ENCODE measurements around the gene NCAPG2. TPM values are rescaled to one million over a fixed set of nuclear protein-coding genes. Genes with fewer than 3 reads are reported as not detected.
A peak's percentile ranks its signal among the peaks of the same experiment; 100 is the strongest.

The NCAPG2 gene
- total RNA-seq, 1 donor, result 35.0 TPM

DNA sequence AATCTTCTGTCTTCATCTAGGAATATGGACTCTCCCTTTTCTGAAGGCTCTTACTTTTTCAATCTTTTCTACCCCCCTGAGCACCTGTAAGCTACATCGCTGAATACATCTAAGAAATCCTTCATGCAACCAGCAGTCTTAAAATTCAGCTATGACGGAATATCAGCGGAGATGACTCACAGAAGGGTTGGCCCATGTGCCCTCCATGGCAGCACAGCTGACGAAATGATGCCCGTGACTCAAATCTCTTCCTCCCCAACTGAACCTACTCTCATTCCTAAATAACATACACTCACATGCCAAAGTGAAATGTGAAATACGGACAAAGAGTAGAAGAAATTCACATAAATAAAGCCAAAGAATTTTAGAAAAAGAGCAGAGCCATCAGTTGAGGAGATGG is 30.3 kb upstream of the NCAPG2 start:
- peak; percentile 8 for DNase-seq (ENCODE audit: low read depth)
- H3K4me3 ChIP-seq (ENCODE audit: low read depth, low read length), result no peak overlapping the region

DNA sequence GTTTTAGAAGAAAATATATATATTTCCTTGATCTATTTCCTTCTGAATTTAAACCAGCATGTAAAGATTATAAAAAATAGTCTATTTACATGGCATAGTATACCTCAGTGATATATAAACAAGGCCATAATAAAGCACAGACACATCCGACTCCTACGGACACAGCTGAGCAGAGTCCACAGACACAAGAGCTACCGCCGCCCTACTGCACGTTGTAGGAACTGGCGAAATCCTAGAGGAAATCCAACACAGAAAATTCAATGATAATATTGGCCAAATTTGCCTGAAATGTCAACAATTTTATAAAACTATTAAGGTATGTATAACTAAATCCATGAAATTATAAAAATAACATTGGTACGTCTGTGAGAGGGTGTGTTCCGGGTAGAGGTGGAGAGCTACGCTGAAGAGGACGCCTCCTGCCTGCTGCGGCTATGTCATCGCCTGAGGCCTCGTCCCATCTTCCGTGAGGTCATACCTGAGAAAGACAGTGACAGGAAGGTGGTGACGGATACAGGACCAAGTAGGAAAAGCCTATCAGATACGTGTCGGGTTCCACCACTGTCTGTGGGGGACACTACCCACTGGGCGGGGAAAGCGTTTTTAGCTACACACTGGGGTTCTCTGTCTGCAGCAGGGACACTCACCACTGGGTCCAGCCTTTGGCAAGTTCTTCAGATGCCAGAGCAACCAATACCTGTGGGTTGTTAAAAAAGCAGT is 29.3 kb upstream of the NCAPG2 start:
- DNase-seq (ENCODE audit: low read depth), result no peak
- TF ChIP-seq, protein P1, sequence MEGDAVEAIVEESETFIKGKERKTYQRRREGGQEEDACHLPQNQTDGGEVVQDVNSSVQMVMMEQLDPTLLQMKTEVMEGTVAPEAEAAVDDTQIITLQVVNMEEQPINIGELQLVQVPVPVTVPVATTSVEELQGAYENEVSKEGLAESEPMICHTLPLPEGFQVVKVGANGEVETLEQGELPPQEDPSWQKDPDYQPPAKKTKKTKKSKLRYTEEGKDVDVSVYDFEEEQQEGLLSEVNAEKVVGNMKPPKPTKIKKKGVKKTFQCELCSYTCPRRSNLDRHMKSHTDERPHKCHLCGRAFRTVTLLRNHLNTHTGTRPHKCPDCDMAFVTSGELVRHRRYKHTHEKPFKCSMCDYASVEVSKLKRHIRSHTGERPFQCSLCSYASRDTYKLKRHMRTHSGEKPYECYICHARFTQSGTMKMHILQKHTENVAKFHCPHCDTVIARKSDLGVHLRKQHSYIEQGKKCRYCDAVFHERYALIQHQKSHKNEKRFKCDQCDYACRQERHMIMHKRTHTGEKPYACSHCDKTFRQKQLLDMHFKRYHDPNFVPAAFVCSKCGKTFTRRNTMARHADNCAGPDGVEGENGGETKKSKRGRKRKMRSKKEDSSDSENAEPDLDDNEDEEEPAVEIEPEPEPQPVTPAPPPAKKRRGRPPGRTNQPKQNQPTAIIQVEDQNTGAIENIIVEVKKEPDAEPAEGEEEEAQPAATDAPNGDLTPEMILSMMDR (IDR thresholded peaks at IDR 0.05; ENCODE audit: insufficient read depth, low read length), result no peak
- H3K4me3 ChIP-seq (ENCODE audit: low read depth, low read length), result no peak overlapping the region

More for the DNA sequence above, 30.3 kb upstream of the NCAPG2 start:
- TF ChIP-seq, protein P1 (IDR thresholded peaks at IDR 0.05; ENCODE audit: insufficient read depth, low read length), result no peak

DNA sequence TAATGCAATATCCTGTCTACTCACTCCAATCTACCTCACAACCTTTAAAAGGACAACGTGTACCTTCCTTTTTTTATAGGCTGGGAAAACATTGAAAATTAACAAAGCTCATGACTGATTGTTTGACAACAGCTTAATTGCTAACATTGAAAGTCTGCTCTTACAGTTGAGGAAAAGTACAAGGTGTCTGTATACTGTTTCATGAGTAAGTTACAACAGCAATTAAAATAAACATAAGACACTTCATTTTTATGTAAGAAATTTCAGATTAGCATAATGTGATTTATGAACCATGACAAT is 28.6 kb upstream of the NCAPG2 start:
- TF ChIP-seq, protein P1 (IDR thresholded peaks at IDR 0.05; ENCODE audit: insufficient read depth, low read length), result no peak
- no peak overlapping the region for H3K4me3 ChIP-seq (ENCODE audit: low read depth, low read length)
- DNase-seq (ENCODE audit: low read depth), result no peak

DNA sequence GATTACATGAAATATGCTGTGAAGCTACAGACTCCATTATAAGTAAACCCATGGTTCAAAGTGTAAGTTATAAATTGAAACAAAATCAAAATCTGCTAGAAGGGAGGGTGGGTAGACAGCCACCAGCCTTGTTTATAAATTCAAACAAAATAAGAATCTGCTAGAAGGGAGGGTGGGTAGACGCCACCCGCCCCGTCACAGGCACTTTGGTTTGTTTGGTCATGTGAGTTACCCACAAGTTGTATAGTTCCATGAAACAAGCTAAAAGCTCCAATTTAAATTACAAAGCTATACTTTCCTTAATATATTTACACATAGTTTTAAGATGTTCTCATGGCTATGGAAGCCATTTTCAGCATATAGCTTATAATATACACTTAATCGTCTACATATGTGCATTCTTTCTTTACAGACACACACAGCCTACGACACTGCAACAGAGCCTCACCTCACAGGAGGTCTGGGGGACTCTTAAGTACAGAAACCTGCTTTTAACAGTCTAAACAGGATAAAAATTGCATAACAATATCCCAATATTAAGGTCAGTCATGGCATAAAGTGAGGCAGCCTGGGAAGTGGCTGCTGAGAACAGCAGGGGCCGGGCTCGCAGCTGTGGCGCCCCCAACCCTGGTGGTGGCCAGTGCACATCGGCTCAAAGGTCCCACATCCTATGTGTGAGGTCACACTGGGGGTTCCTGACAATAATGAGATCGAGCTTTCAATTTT is 28.1 kb upstream of the NCAPG2 start:
- TF ChIP-seq, protein P1 (IDR thresholded peaks at IDR 0.05; ENCODE audit: insufficient read depth, low read length), result no peak
- no peak for DNase-seq (ENCODE audit: low read depth)
- H3K4me3 ChIP-seq (ENCODE audit: low read depth, low read length), result no peak overlapping the region

DNA sequence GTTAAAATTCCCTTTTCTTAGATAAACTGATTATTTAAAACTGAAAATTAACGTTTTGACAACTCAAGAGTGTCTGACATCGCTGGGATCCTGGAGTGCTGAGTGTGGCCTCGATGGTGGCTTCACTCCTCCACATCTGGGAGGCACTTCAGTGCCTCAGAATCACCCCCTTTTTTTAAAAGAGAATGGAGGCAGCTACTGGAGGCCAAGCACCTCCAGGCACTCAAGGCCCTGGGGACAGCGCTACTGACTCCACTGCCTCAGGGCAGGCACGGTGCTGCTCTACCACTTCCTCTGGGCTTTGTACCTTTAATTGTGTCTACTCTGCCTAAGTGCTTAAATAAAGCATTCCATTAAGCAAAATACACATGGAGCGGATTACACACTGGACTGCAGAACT is 27.2 kb upstream of the NCAPG2 start:
- TF ChIP-seq, protein P1 (IDR thresholded peaks at IDR 0.05; ENCODE audit: insufficient read depth, low read length), result no peak
- no peak for DNase-seq (ENCODE audit: low read depth)
- H3K4me3 ChIP-seq (ENCODE audit: low read depth, low read length), result no peak overlapping the region

DNA sequence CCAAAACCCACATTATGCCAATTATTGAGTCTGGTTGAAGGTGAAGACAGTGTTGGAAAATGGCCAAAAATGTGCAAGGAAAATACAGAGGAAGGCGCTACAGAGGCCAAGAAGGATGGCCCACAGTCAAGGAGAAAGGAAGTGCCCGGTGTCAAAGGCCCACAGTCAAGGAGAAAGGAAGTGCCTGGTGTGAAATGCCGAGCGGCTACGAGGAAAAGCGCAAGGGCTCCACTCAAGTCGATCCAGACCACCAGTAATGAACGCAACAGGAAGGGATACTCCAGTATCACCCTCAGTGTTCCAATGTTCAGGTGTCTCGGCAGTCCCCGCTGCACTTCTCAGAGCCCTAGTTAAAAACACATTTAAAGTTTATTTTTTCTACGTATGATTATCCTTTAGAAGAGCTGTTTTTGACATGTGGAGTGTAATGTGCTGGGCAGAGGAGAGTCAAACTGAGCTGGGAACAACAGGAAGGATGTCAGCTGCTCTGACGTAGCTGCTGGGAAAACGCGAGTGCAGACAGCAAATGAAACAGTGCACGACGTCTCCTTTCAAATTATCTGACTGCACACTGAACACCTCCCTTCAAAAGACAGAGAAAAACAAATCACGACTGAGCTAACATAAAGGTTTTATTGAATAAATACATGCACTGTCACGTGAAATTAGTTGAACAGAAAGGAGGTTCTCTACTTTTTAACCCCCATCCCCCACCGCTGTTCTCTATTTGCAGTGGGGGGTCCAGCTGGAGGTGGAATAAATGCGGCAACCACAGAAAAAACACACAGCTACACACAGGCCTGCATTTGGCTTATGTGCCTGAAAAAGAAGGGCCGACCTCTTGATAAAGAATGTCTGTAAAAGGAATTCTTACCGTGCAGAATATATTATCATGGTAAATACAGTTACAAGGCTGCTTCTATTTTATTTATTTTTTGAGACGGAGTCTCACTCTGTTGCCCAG is 26.1 kb upstream of the NCAPG2 start:
- no peak overlapping the region for H3K4me3 ChIP-seq (ENCODE audit: low read depth, low read length)
- TF ChIP-seq, protein P1 (IDR thresholded peaks at IDR 0.05; ENCODE audit: insufficient read depth, low read length), result no peak
- no peak for DNase-seq (ENCODE audit: low read depth)
